SJCRH30 (cell line): ENCODE results near the gene RNF13. TPM values are rescaled to one million over a fixed set of nuclear protein-coding genes. Genes with fewer than 3 reads are reported as not detected.
"Not testable (repeated sequence)": the region's sequence is repeated elsewhere in the genome, so short reads cannot be mapped to it uniquely, and the experiment has no call there.

ENCODE experiments used
- DNase-seq, 2 experiments: peaks; one replicate each; pipeline ENCODE4 v3.0.0-alpha.2; 2015 to 2020
- H3K27ac ChIP-seq: fragments of 250-450 bp; sonication (Bioruptor Pico); 2 replicates; pipeline ENCODE4 v1.5.1; 2020; ENCODE audit warnings: mild to moderate bottlenecking, moderate library complexity
- H3K27me3 ChIP-seq: fragments of 250-450 bp; sonication (Bioruptor Pico); 2 replicates; pipeline ENCODE4 v1.5.1; 2020; ENCODE audit warnings: mild to moderate bottlenecking, moderate library complexity
- H3K36me3 ChIP-seq: fragments of 250-450 bp; sonication (Bioruptor Pico); 2 replicates; pipeline ENCODE4 v1.5.1; 2020; ENCODE audit warnings: mild to moderate bottlenecking, moderate library complexity
- H3K4me1 ChIP-seq: fragments of 250-450 bp; sonication (Bioruptor Pico); 2 replicates; pipeline ENCODE4 v1.5.1; 2020; ENCODE audit warnings: mild to moderate bottlenecking, moderate library complexity
- H3K4me3 ChIP-seq: fragments of 250-450 bp; sonication (Bioruptor Pico); 2 replicates; pipeline ENCODE4 v1.5.1; 2020; ENCODE audit warnings: mild to moderate bottlenecking, moderate library complexity
- H3K9me3 ChIP-seq: fragments of 250-450 bp; sonication (Bioruptor Pico); replicated peaks from 2 replicates; pipeline ENCODE4 v1.5.1; 2020; ENCODE audit warnings: mild to moderate bottlenecking, moderate library complexity
- total RNA-seq: library from RNA; depleted of rRNA; stranded (reverse); fragments of >200 nt; shearing (Covaris generic); gene quantifications from 2 replicates; pipeline ENCODE4 v1.2.3, GENCODE V29; 2014

The RNF13 gene
- total RNA-seq, 1 experiment from 2014 or later: 24.1 TPM

DNA sequence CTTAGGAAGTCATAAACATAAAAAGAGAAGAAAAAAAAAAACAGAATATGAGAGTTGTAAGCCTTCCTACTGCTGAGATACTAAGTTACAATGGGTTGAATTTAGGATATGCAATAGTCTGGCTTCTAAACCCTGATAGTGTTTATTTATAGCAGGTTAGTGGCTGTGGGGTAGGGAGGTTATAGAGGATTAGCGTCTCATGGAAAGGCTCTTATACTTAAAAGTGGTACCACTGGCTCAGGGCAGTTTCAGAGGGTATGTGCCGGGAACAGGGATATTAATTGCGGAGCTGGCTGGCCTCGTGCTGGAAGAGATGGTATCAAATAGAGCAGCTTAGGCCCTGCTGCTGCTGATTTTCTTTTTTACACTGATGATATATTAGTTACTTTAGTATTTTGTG, 96.9 kb downstream of the RNF13 start:
- Histone ChIP-seq H3K36me3 (no peaks in the 10 kb centered on the region), H3K27me3 (no peaks in the 10 kb centered on the region), H3K27ac (no peak overlapping the region), H3K4me1 (no peaks in the 10 kb centered on the region), H3K4me3 (no peak overlapping the region), H3K9me3 (no peaks in the 10 kb centered on the region)
- DNase-seq: no peak

- no peak for DNase-seq
- Histone ChIP-seq H3K36me3 (no peaks in the 10 kb centered on the region), H3K27me3 (no peaks in the 10 kb centered on the region), H3K27ac (no peak overlapping the region), H3K4me3 (no peak overlapping the region), H3K4me1 (no peaks in the 10 kb centered on the region), H3K9me3 (no peaks in the 10 kb centered on the region)
These were observed 104.2 kb downstream of the RNF13 start for GRCh38 chr3:149917124-149917667.

- no peak for DNase-seq
- no peaks in the 10 kb centered on the region for H3K9me3 ChIP-seq
- H3K4me3 ChIP-seq: no peak overlapping the region
- no peaks in the 10 kb centered on the region for H3K36me3 ChIP-seq
- no peak overlapping the region for H3K27ac ChIP-seq
- H3K27me3 ChIP-seq: no peaks in the 10 kb centered on the region
- H3K4me1 ChIP-seq: no peaks in the 10 kb centered on the region
These were observed 106.5 kb downstream of the RNF13 start for GRCh38 chr3:149919509-149919908.

- Histone ChIP-seq H3K27ac (no peak overlapping the region), H3K27me3 (no peaks in the 10 kb centered on the region), H3K4me3 (no peak overlapping the region), H3K9me3 (no peaks in the 10 kb centered on the region), H3K4me1 (no peaks in the 10 kb centered on the region), H3K36me3 (no peaks in the 10 kb centered on the region)
- DNase-seq: no peak
These were observed 107.1 kb downstream of the RNF13 start for GRCh38 chr3:149920119-149920518.

DNA sequence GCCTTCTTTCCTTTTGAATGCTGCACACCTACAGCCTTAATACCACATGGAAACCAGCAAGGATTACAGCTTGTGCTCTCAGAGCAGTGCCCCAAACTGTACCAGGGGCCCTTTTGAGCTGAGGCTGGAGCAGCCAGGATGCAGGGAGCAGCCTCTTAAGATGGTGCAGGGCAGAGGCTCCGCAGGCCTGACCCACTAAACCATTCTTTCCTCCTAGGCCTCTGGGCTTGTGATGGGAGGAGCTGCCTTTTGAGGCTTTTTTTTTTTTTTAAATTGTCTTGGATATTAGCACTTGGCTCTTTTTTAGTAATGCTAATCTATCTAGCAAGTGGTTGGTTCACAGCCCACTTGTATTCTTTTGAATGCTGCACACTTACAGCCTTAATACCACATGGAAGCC, 120.0 kb downstream of the RNF13 start:
- Histone ChIP-seq H3K4me3 (no peak overlapping the region), H3K27ac (no peak overlapping the region), H3K4me1 (no peaks in the 10 kb centered on the region), H3K36me3 (peaks cover 3% of the 10 kb centered on the region), H3K27me3 (no peaks in the 10 kb centered on the region), H3K9me3 (0 out of 2 replicates have a peak, but pooled peaks cover 5% of the 10 kb centered on the region)
- no peak for DNase-seq

DNA sequence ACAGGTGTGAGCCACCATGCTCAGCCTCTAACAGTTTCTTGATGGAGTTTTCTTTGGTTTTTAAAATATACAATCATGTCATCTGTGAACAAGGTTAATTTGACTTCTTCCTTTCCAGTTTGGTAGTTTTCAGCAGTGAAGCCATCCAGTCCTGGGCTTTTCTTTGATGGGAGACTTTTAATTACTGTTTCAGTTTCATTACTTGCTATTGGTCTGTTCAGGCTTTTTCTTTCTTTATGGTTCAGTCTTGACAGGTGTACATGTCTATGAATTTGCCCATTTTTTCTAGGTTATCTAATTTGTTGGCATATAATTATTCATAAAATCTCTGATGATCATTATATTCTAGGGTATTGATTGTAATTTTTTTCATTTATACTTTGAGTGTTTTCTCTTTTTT, 120.8 kb downstream of the RNF13 start:
- H3K36me3 ChIP-seq: peaks cover 3% of the 10 kb centered on the region; the same call in 1 of the 2 replicates
- 0 out of 2 replicates have a peak, but pooled peaks cover 5% of the 10 kb centered on the region for H3K9me3 ChIP-seq
- no peak overlapping the region for H3K27ac ChIP-seq
- H3K4me3 ChIP-seq: no peak overlapping the region
- DNase-seq: no peak
- no peaks in the 10 kb centered on the region for H3K4me1 ChIP-seq
- H3K27me3 ChIP-seq: no peaks in the 10 kb centered on the region

- 0 out of 2 replicates have a peak, but pooled peaks cover 5% of the 10 kb centered on the region for H3K9me3 ChIP-seq
- peaks cover 3% of the 10 kb centered on the region; the same call in 1 of the 2 replicates for H3K36me3 ChIP-seq
- no peak overlapping the region for H3K27ac ChIP-seq
- DNase-seq: no peak
- no peaks in the 10 kb centered on the region for H3K27me3 ChIP-seq
- no peak overlapping the region for H3K4me3 ChIP-seq
- H3K4me1 ChIP-seq: no peaks in the 10 kb centered on the region
These were observed 121.5 kb downstream of the RNF13 start for GRCh38 chr3:149934524-149934923.

- Histone ChIP-seq H3K4me3 (no peak overlapping the region), H3K9me3 (peaks cover 4% of the 10 kb centered on the region; the same call in 1 of the 2 replicates), H3K36me3 (peaks cover 3% of the 10 kb centered on the region; the same call in 1 of the 2 replicates), H3K27ac (no peak overlapping the region), H3K27me3 (no peaks in the 10 kb centered on the region), H3K4me1 (no peaks in the 10 kb centered on the region)
- DNase-seq: peak; percentile 58 to 78
These were observed 123.8 kb downstream of the RNF13 start for GRCh38 chr3:149936812-149937230.

DNA sequence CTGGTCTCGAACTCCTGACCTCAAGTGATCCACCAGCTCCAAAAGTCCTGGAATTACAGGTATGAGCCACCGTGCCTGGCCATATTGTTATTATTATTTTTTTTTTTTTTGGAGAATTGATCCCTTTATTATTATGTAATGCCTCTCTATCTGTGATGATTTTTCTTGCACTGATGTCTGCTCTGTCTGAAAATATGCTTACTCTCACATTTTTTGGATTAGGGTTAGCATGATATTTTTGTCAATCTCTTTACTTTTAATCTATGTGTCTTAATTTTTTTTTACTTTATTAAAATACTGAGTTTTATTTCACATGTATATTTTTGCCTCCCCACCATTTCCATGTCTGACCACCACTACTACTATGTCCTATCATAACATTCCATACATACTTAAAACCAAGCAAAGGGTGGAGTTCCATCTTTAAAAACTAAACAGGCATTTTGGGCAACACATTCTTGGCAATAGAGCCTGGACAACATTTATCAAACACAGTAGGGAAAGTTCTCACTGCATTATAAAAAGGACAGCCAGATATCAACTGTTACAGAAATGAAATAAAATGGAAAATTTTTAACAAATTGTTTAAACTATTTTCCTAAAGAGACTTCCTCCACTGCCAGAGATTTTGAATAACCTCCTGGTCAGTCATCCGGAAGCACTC, 125.5 kb downstream of the RNF13 start:
- not testable (repeated sequence) for DNase-seq, H3K36me3 ChIP-seq

DNA sequence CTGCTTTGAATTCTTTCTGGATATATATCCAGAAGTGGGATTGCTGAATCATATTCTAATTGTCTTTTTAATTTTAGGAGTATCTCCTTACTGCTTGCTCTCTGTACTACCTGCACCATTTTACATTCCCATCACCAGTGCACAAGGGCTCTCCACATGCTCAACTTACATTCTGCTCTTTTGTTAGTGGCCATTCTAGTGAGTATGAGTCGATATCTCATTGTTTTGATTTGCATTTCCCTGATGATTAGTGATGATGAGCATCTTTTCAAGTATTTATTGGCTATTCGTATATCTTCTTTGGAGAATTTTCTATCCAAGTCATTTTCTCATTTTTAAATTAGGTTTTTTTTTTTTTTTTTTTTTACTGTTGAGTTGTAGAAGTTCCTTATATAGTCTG, 128.2 kb downstream of the RNF13 start:
- Histone ChIP-seq H3K27me3 (no peaks in the 10 kb centered on the region), H3K9me3 (peaks cover 3% of the 10 kb centered on the region), H3K27ac (no peak overlapping the region), H3K4me1 (no peaks in the 10 kb centered on the region), H3K36me3 (peaks cover 4% of the 10 kb centered on the region), H3K4me3 (no peak overlapping the region)
- no peak for DNase-seq

More for the DNA sequence above, 125.5 kb downstream of the RNF13 start:
- H3K4me3 ChIP-seq, H3K9me3 ChIP-seq, H3K27me3 ChIP-seq, H3K27ac ChIP-seq, H3K4me1 ChIP-seq: not testable (repeated sequence)

- DNase-seq: no peak
- Histone ChIP-seq H3K9me3 (peaks cover 3% of the 10 kb centered on the region), H3K27ac (no peak overlapping the region), H3K4me1 (no peaks in the 10 kb centered on the region), H3K36me3 (peaks cover 4% of the 10 kb centered on the region), H3K27me3 (no peaks in the 10 kb centered on the region), H3K4me3 (no peak overlapping the region)
These were observed 128.9 kb downstream of the RNF13 start for GRCh38 chr3:149941946-149942345.

DNA sequence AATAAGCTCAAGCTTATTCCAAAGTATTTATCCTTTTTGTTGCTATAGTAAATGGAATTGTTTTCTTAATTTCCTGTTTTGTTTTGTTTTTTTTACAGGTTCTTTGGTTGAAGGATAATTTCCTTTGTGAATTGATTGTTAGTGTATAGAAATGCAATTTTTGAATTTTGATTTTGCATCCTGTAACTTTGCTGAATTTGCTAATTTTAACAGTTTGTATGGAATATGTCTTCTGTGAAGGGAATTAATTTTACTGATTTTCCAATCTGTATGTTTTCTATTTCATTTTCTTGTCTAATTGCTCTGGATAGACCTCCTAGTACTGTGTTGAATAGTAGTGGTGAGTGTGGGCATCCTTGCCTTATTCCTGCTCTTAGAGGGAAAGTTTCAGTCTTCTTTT, 129.4 kb downstream of the RNF13 start:
- Histone ChIP-seq H3K9me3 (peaks cover 3% of the 10 kb centered on the region), H3K4me1 (no peaks in the 10 kb centered on the region), H3K36me3 (peaks cover 4% of the 10 kb centered on the region), H3K4me3 (no peak overlapping the region), H3K27ac (no peak overlapping the region), H3K27me3 (no peaks in the 10 kb centered on the region)
- DNase-seq: no peak

DNA sequence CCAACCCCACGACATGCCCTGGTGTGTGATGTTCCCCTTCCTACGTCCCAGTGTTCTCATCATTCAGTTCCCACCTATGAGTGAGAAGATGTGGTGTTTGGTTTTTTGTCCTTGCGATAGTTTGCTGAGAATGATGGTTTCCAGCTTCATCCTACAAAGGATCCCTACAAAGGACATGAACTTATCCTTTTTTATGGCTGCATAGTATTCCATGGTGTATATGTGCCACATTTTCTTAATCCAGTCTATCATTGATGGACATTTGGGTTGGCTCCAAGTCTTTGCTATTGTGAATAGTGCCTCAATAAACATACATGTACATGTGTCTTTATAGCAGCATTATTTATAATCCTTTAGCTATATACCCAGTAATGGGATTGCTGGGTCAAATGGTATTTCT, 131.0 kb downstream of the RNF13 start:
- not testable (repeated sequence) for H3K9me3 ChIP-seq, H3K4me3 ChIP-seq, DNase-seq, H3K27ac ChIP-seq, H3K27me3 ChIP-seq, H3K4me1 ChIP-seq
- H3K36me3 ChIP-seq: peaks cover 10% of the 10 kb centered on the region

- Histone ChIP-seq H3K36me3 (peaks cover 31% of the 10 kb centered on the region), H3K9me3 (peaks cover 3% of the 10 kb centered on the region), H3K27me3 (no peaks in the 10 kb centered on the region), H3K27ac (no peak overlapping the region), H3K4me1 (no peaks in the 10 kb centered on the region), H3K4me3 (no peak overlapping the region)
- no peak for DNase-seq
These were observed 134.2 kb downstream of the RNF13 start for GRCh38 chr3:149947231-149947630.

GRCh38 chr3:149949181-149949580, 136.2 kb downstream of the RNF13 start:
- DNase-seq: no peak
- Histone ChIP-seq H3K4me3 (no peak overlapping the region), H3K27ac (no peak overlapping the region), H3K4me1 (no peaks in the 10 kb centered on the region), H3K27me3 (no peaks in the 10 kb centered on the region), H3K36me3 (peaks cover 41% of the 10 kb centered on the region), H3K9me3 (no peaks in the 10 kb centered on the region; the same call in none of the 2 replicates)

- no peaks in the 10 kb centered on the region for H3K27me3 ChIP-seq
- H3K27ac ChIP-seq: no peak overlapping the region
- H3K4me1 ChIP-seq: no peaks in the 10 kb centered on the region
These were observed 141.8 kb downstream of the RNF13 start for GRCh38 chr3:149954812-149955211.

More at GRCh38 chr3:149954812-149955211, 141.8 kb downstream of the RNF13 start:
- Histone ChIP-seq H3K9me3 (no peaks in the 10 kb centered on the region; the same call in 1 of the 2 replicates), H3K4me3 (no peak overlapping the region), H3K36me3 (peaks cover 69% of the 10 kb centered on the region)
- no peak for DNase-seq
